ENCODE data around the gene ZSCAN12.

DNA sequence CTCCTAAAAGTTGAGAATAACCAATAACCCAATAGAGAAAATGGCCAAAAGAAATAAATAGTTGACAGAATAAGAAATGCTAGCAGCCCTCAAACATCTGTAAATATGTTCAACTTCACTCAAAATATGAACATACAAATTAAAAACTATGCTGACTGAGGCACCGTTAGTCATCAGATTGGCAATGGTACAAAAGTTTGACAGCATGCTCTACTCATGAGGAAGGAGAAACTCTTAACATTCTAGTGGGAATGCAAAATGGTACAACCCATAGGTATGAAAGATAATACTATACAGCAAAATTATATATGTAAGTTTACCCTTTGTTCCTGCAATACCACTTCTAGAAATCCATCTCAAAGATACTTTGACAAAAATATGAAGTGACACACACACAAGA lies 1.6 kb upstream of the ZSCAN12 start:
- no peak for TF ChIP-seq EZH2phosphoT487 (IDR thresholded peaks at IDR 0.05; ENCODE audit: borderline replicate concordance)
- TF ChIP-seq, protein P1, sequence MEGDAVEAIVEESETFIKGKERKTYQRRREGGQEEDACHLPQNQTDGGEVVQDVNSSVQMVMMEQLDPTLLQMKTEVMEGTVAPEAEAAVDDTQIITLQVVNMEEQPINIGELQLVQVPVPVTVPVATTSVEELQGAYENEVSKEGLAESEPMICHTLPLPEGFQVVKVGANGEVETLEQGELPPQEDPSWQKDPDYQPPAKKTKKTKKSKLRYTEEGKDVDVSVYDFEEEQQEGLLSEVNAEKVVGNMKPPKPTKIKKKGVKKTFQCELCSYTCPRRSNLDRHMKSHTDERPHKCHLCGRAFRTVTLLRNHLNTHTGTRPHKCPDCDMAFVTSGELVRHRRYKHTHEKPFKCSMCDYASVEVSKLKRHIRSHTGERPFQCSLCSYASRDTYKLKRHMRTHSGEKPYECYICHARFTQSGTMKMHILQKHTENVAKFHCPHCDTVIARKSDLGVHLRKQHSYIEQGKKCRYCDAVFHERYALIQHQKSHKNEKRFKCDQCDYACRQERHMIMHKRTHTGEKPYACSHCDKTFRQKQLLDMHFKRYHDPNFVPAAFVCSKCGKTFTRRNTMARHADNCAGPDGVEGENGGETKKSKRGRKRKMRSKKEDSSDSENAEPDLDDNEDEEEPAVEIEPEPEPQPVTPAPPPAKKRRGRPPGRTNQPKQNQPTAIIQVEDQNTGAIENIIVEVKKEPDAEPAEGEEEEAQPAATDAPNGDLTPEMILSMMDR (conservative IDR thresholded peaks at IDR 0.05; ENCODE audit: low read length), result no peak
